ENCODE measurements around the gene GIMAP2. TPM values are rescaled to one million over a fixed set of nuclear protein-coding genes. Genes with fewer than 3 reads are reported as not detected.

GIMAP2 gene
- total RNA-seq (2021): not detected in 2 replicates
- long read RNA-seq: 0 reads

DNA sequence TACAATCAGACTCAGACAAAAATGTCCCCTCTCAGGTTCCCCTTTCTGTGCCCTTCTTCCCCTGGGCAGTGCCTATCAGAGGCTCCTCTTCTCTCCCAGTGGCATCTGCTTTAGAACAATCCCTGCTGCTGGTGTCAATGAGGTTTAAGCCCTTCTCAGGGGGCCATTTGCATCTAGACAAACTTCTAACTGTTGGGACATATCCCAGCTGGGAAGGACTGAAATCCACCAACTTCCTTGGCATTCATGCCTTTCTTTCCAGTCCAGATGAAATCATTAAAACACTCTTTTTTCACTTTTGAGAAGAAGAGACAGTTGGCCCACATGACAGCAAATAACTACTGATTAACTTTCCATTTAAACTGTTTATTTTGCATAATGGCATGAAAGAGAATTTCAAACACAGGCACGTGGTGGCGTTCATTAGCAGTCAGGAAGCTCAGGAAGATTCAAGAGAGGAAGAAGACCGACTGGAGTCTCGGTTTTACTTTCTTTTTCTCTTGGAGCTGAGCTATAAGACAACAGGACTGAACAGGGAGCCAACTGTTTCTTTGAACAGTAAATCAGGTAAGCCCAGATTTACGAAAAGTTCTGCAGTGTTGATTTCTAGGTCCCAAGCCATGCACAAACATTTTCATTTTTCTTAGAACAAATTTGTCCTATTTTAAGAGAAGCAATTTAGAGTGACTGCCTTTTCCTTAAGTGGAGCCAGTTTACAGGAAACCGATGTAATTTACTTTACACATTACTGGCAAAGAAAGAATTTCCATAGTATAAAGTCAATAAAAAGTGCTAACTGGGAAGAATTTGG, at the start of gene GIMAP2:
Gene GIMAP2 (plus strand): TSS at position 488 of the 811 bp plus-strand sequence. CDS start 1,354 bp downstream, outside the sequence.
- WGBS (ENCODE audit: extremely low coverage, insufficient read length, low lambda C conversion rate): no CpG with 5 or more reads among the region's 6 CpGs
- H3K36me3 Mint-ChIP-seq (ENCODE audit: insufficient read depth in 1 of 3, low read depth in 3 of 3): no peaks in the 10 kb centered on the region; a peak in 1 of 7 replicates
- Histone ChIP-seq H4K5ac (ENCODE audit: insufficient read length, low read depth, low read length) (no peak within 1 kb of the TSS), H2BK5ac (ENCODE audit: insufficient read length, low read length) (no peak within 1 kb of the TSS), H3K23ac (ENCODE audit: insufficient read length, low read depth, low read length) (no peak within 1 kb of the TSS), H3K27me3 (ENCODE audit: insufficient read depth, low read length) (no peaks in the 10 kb centered on the region; the same call in 1 of the 2 replicates), H2BK120ac (ENCODE audit: low read depth, low read length, poor library complexity, severe bottlenecking) (no peak within 1 kb of the TSS), H3K4ac (ENCODE audit: low read depth, low read length) (no peak within 1 kb of the TSS), H3K9me3 (ENCODE audit: control insufficient read depth, low read depth, low read length) (no peaks in the 10 kb centered on the region), H2BK15ac (ENCODE audit: low read depth, low read length) (no peak within 1 kb of the TSS), H3K4me1 (ENCODE audit: insufficient read depth, low read length) (0 out of 2 replicates have a peak, but pooled peaks cover 1% of the 10 kb centered on the region), H3K23me2 (ENCODE audit: insufficient read length, low read depth, low read length, poor library complexity, severe bottlenecking) (no peaks in the 10 kb centered on the region), H2BK20ac (ENCODE audit: low read depth, low read length, poor library complexity, severe bottlenecking) (no peak within 1 kb of the TSS), H3K56ac (ENCODE audit: insufficient read length, low read depth, low read length) (no peak within 1 kb of the TSS), H3K27ac (ENCODE audit: insufficient read length, low read depth, low read length) (no peak within 1 kb of the TSS), H3K9ac (ENCODE audit: extremely low read depth, insufficient read length, low read length) (no peak within 1 kb of the TSS), H3T11ph (ENCODE audit: low read length) (no peak within 1 kb of the TSS), H3K79me2 (ENCODE audit: insufficient read depth, low read length) (no peaks in the 10 kb centered on the region), H4K91ac (ENCODE audit: insufficient read length, low read depth, low read length) (no peak within 1 kb of the TSS), H2AK5ac (ENCODE audit: insufficient read length, low read length) (no peak within 1 kb of the TSS), H3K79me1 (ENCODE audit: insufficient read depth, low read depth, low read length, poor library complexity, severe bottlenecking) (no peaks in the 10 kb centered on the region), H4K8ac (replicated peaks; ENCODE audit: insufficient read length, low read depth, low read length) (no peak within 1 kb of the TSS), H3K4me2 (ENCODE audit: insufficient read depth, insufficient read length, low read length) (no peak within 1 kb of the TSS), H2BK12ac (ENCODE audit: insufficient read length, low read depth, low read length) (no peak within 1 kb of the TSS), H3K18ac (ENCODE audit: insufficient read length, low read depth, low read length) (no peak within 1 kb of the TSS), H3K14ac (ENCODE audit: insufficient read depth, low read length) (no peak within 1 kb of the TSS), H2AFZ (ENCODE audit: low read length) (no peak within 1 kb of the TSS), H4K20me1 (ENCODE audit: control insufficient read depth, insufficient read depth, insufficient read length) (no peaks in the 10 kb centered on the region)
- peaks cover 5 to 7% of the 10 kb centered on the region in 2 experiments for H3K4me1 Mint-ChIP-seq
- no peak within 1 kb of the TSS for H3K27ac Mint-ChIP-seq
- H3K4me3 Mint-ChIP-seq: no peak within 1 kb of the TSS
- H3K27me3 Mint-ChIP-seq (ENCODE audit: low read depth): peaks cover 85% of the 10 kb centered on the region
- no peak for TF ChIP-seq CTCF (conservative IDR thresholded peaks at IDR 0.05)
- no peak for DNase-seq
- peaks cover 7 to 11% of the 10 kb centered on the region in 2 experiments; a peak in 3 of 5 replicates for H3K9me3 Mint-ChIP-seq
